GM23338 (cell line): ENCODE measurements around the gene C19orf25. TPM values are rescaled to one million over a fixed set of nuclear protein-coding genes. Genes with fewer than 3 reads are reported as not detected.

Source experiments
- ATAC-seq: fragments of 200-7000 bp; cut with Tn5 transposase; 3 replicates; pipeline ENCODE4 v1.9.1; 2020
- DNase-seq: peaks from one replicate; pipeline ENCODE4 v3.0.0-alpha.2; 2015; ENCODE audit warnings: low spot score
- H2AFZ ChIP-seq: fragments of 200-600 bp; sonication (generic); 2 replicates; pipeline ENCODE4 v1.8.0; 2016; ENCODE audit warnings: antibody characterized with exemption, mild to moderate bottlenecking, moderate library complexity
- H3F3A ChIP-seq: fragments of 200-600 bp; sonication (generic); replicated peaks from 2 replicates; pipeline ENCODE4 v1.8.0; 2017; ENCODE audit warnings: antibody characterized with exemption, mixed run types, low read depth
- H3K27ac ChIP-seq: fragments of 200-600 bp; sonication (generic); 2 replicates; pipeline ENCODE4 v1.6.1; 2016; ENCODE audit warnings: low read depth
- H3K27me3 ChIP-seq: fragments of 200-600 bp; sonication (generic); 2 replicates; pipeline ENCODE4 v1.8.0; 2016; ENCODE audit warnings: mild to moderate bottlenecking, mixed run types, moderate library complexity; ENCODE audit not compliant: insufficient read depth
- H3K36me3 ChIP-seq: fragments of 200-600 bp; sonication (generic); 2 replicates; pipeline ENCODE4 v1.8.0; 2016; ENCODE audit warnings: mild to moderate bottlenecking; ENCODE audit not compliant: insufficient read depth
- H3K4me1 ChIP-seq: fragments of 200-600 bp; sonication (generic); 2 replicates; pipeline ENCODE4 v1.8.0; 2016; ENCODE audit warnings: mild to moderate bottlenecking, moderate library complexity; ENCODE audit not compliant: insufficient read depth
- H3K4me2 ChIP-seq: fragments of 200-600 bp; sonication (generic); 2 replicates; pipeline ENCODE4 v1.7.1; 2017; ENCODE audit warnings: mixed run types
- H3K4me3 ChIP-seq: fragments of 200-600 bp; sonication (generic); 2 replicates; pipeline ENCODE4 v1.6.1; 2016; ENCODE audit warnings: mixed run types
- H3K79me2 ChIP-seq: fragments of 200-600 bp; sonication (generic); replicated peaks from 2 replicates; pipeline ENCODE4 v1.8.0; 2017; ENCODE audit warnings: mild to moderate bottlenecking; ENCODE audit not compliant: insufficient read depth
- H3K9me2 ChIP-seq: fragments of 200-600 bp; sonication (generic); 2 replicates; pipeline ENCODE4 v1.8.0; 2017; ENCODE audit not compliant: insufficient read depth
- H4K20me1 ChIP-seq: fragments of 200-600 bp; sonication (generic); replicated peaks from 2 replicates; pipeline ENCODE4 v1.8.0; 2017; ENCODE audit warnings: mild to moderate bottlenecking; ENCODE audit not compliant: insufficient read depth
- H3K27ac Mint-ChIP-seq: 2 replicates; pipeline ENCODE4 v1.8.0; 2020; ENCODE audit warnings: inconsistent platforms, mild to moderate bottlenecking, moderate library complexity, mixed read lengths
- H3K27me3 Mint-ChIP-seq: 3 replicates; pipeline ENCODE4 v1.8.0; 2022; ENCODE audit warnings: low read depth, mild to moderate bottlenecking, moderate library complexity, mixed read lengths, inconsistent platforms; ENCODE audit not compliant: insufficient read depth, poor library complexity
- H3K36me3 Mint-ChIP-seq: 3 replicates; pipeline ENCODE4 v1.8.0; 2021; ENCODE audit warnings: low read depth, mild to moderate bottlenecking, inconsistent platforms, moderate library complexity, mixed read lengths
- H3K4me1 Mint-ChIP-seq: 3 replicates; pipeline ENCODE4 v1.8.0; 2020; ENCODE audit warnings: mild to moderate bottlenecking, inconsistent platforms, mixed read lengths
- H3K4me3 Mint-ChIP-seq: 3 replicates; pipeline ENCODE4 v1.8.0; 2021; ENCODE audit warnings: moderate library complexity, mild to moderate bottlenecking, inconsistent platforms, mixed read lengths
- H3K9me3 Mint-ChIP-seq: 3 replicates; pipeline ENCODE4 v1.8.0; 2020; ENCODE audit warnings: moderate library complexity, mild to moderate bottlenecking, inconsistent platforms, mixed read lengths
- EZH2 ChIP-seq: fragments of 200-600 bp; sonication (generic); IDR thresholded peaks from one replicate; pipeline ENCODE4 v1.8.0; 2017; ENCODE audit warnings: antibody characterized with exemption, mild to moderate bottlenecking, low read depth; ENCODE audit not compliant: unreplicated experiment
- EZH2phosphoT487 ChIP-seq: fragments of 200-600 bp; sonication (generic); IDR thresholded peaks from one replicate; pipeline ENCODE4 v1.8.1; 2018; ENCODE audit warnings: antibody characterized with exemption; ENCODE audit not compliant: unreplicated experiment
- JUNB ChIP-seq: IDR thresholded peaks from one replicate; pipeline ENCODE4 v1.6.1; 2016; ENCODE audit warnings: antibody characterized with exemption; ENCODE audit not compliant: unreplicated experiment
- NANOG ChIP-seq: IDR thresholded peaks from 2 replicates; pipeline ENCODE4 v1.6.1; 2016; ENCODE audit warnings: antibody characterized with exemption, borderline replicate concordance
- POLR2AphosphoS5 ChIP-seq: IDR thresholded peaks from 2 replicates; pipeline ENCODE4 v1.6.1; 2016; ENCODE audit warnings: antibody characterized with exemption, low read depth
- STAT1 ChIP-seq: IDR thresholded peaks from one replicate; pipeline ENCODE4 v1.6.1; 2016; ENCODE audit warnings: antibody characterized with exemption; ENCODE audit not compliant: unreplicated experiment
- ZNF114 ChIP-seq: fragments of 250-450 bp; sonication (Bioruptor Pico); IDR thresholded peaks from 2 replicates; pipeline ENCODE4 v1.5.0; 2020; ENCODE audit warnings: mild to moderate bottlenecking, moderate library complexity
- ZNF331 ChIP-seq: fragments of 250-450 bp; sonication (Bioruptor Pico); IDR thresholded peaks from 2 replicates; pipeline ENCODE4 v1.5.0; 2020; ENCODE audit warnings: low read depth, mild to moderate bottlenecking, moderate library complexity
- polyA plus RNA-seq: library from polyadenylated mRNA; unstranded; fragments of >200 nt; fragmentation: Nextera tagmentation; extraction: Ambion mirVana; gene quantifications from 2 replicates; pipeline ENCODE4 v1.2.1, GENCODE V29; 2016
- total RNA-seq: library from RNA; depleted of rRNA; stranded (reverse); fragments of >200 nt; shearing (Covaris generic); gene quantifications from 2 replicates; pipeline ENCODE4 v1.2.3, GENCODE V29; 2014
- TF ChIP-seq, protein P1 (sequence below): IDR thresholded peaks from one replicate; pipeline ENCODE4 v1.6.1; 2018; ENCODE audit warnings: antibody characterized with exemption; ENCODE audit not compliant: unreplicated experiment

Gene C19orf25
- total and polyA plus RNA-seq, 2 experiments from 2014 or later, result 43.5 to 61.1 TPM

DNA sequence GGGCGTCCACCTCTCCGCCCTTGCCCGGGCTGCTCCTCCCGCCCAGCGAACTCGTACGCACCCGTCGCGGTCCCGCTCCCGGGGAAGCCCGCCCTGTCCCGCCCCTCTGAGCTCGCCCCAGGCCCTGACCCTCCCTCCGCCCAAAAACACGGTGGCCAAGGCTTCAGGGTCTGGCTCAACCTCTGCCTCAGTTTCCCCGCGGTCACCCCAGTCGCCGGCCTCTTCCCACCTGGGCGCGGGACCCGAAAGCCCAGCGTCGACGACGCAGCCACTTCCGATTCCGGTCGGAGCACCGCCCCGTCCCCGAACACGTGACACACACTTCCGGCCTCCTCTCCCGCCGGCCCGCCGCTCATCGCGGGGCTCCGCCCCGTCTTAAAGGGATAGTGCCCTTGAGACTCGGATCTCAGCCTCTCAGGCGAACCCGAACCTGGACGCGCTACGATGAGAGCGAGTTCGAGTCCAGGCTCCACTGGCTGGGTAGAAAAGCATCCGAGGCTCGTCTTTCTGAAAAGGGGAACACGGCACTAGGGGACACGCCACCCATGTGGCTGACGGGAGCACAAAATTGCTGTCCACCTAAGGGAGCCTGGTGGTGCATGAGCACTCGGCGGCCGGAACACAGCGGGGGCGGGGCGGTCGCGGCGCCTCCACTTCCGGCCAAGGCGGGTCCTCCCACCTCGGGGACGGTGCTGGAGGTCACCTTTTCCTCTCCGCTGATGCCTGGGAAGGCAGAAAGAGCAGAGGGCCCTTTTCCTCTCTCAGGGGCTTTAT is at the start of gene C19orf25 (continued):
- TF ChIP-seq EZH2, result no peak

GRCh38 chr19:1527650-1528309 is 48.8 kb upstream of the C19orf25 start:
- H3K9me2 ChIP-seq, result no peaks in the 10 kb centered on the region
- no peak overlapping the region for H3K4me3 Mint-ChIP-seq
- TF ChIP-seq STAT1 (no peak), EZH2phosphoT487 (no peak)
- no peaks in the 10 kb centered on the region for H4K20me1 ChIP-seq
- H2AFZ ChIP-seq, result no peak overlapping the region
- peaks cover 6% of the 10 kb centered on the region; the same call in 2 of the 3 replicates for H3K4me1 Mint-ChIP-seq
- no peak for ATAC-seq
- H3K27ac ChIP-seq, result no peak overlapping the region
- H3K4me1 ChIP-seq, result no peaks in the 10 kb centered on the region
- peaks cover 22% of the 10 kb centered on the region for H3K27me3 ChIP-seq
- no peak for DNase-seq
- peaks cover 34% of the 10 kb centered on the region for H3K27me3 Mint-ChIP-seq
- no peaks in the 10 kb centered on the region for H3K79me2 ChIP-seq
- no peak overlapping the region for H3K4me3 ChIP-seq
- no peak overlapping the region for H3K4me2 ChIP-seq
- H3F3A ChIP-seq, result 0 out of 2 replicates have a peak, but pooled peaks cover 4% of the 10 kb centered on the region
- H3K36me3 Mint-ChIP-seq, result peaks cover 4% of the 10 kb centered on the region; the same call in 1 of the 3 replicates
- no peak overlapping the region for H3K27ac Mint-ChIP-seq
- H3K36me3 ChIP-seq, result no peaks in the 10 kb centered on the region
- peaks cover 3% of the 10 kb centered on the region; the same call in 1 of the 3 replicates for H3K9me3 Mint-ChIP-seq

- Histone ChIP-seq H4K20me1 (no peaks in the 10 kb centered on the region), H3K4me1 (no peaks in the 10 kb centered on the region), H3K4me3 (no peak overlapping the region), H3K27ac (no peak overlapping the region), H2AFZ (no peak overlapping the region), H3F3A (0 out of 2 replicates have a peak, but pooled peaks cover 4% of the 10 kb centered on the region), H3K9me2 (no peaks in the 10 kb centered on the region), H3K36me3 (no peaks in the 10 kb centered on the region), H3K79me2 (no peaks in the 10 kb centered on the region), H3K4me2 (no peak overlapping the region), H3K27me3 (peaks cover 25% of the 10 kb centered on the region)
- Mint-ChIP-seq H3K36me3 (peaks cover 4% of the 10 kb centered on the region; the same call in 1 of the 3 replicates), H3K9me3 (peaks cover 3% of the 10 kb centered on the region; the same call in 1 of the 3 replicates), H3K4me1 (peaks cover 6% of the 10 kb centered on the region; the same call in 2 of the 3 replicates), H3K27me3 (peaks cover 38% of the 10 kb centered on the region), H3K4me3 (no peak overlapping the region), H3K27ac (no peak overlapping the region)
- ATAC-seq, result no peak
- TF ChIP-seq POLR2AphosphoS5 (no peak), NANOG (no peak), ZNF331 (no peak), EZH2 (no peak), JUNB (no peak), ZNF114 (CRISPR knock-in tag) (no peak), EZH2phosphoT487 (no peak)
- TF ChIP-seq, protein P1, sequence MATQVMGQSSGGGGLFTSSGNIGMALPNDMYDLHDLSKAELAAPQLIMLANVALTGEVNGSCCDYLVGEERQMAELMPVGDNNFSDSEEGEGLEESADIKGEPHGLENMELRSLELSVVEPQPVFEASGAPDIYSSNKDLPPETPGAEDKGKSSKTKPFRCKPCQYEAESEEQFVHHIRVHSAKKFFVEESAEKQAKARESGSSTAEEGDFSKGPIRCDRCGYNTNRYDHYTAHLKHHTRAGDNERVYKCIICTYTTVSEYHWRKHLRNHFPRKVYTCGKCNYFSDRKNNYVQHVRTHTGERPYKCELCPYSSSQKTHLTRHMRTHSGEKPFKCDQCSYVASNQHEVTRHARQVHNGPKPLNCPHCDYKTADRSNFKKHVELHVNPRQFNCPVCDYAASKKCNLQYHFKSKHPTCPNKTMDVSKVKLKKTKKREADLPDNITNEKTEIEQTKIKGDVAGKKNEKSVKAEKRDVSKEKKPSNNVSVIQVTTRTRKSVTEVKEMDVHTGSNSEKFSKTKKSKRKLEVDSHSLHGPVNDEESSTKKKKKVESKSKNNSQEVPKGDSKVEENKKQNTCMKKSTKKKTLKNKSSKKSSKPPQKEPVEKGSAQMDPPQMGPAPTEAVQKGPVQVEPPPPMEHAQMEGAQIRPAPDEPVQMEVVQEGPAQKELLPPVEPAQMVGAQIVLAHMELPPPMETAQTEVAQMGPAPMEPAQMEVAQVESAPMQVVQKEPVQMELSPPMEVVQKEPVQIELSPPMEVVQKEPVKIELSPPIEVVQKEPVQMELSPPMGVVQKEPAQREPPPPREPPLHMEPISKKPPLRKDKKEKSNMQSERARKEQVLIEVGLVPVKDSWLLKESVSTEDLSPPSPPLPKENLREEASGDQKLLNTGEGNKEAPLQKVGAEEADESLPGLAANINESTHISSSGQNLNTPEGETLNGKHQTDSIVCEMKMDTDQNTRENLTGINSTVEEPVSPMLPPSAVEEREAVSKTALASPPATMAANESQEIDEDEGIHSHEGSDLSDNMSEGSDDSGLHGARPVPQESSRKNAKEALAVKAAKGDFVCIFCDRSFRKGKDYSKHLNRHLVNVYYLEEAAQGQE, result no peak
- no peak for DNase-seq
Measured at GRCh38 chr19:1526979-1527649, 48.1 kb upstream of the C19orf25 start.
